Lower leg skin (tissue), 3 donors: Measurements from ENCODE around the gene SHPK.

Source experiments
- POLR2A ChIP-seq, 2 donors: fragments of 450-650 bp; IDR thresholded peaks; one replicate each; pipeline ENCODE4 v1.6.1; 2016 to 2017; ENCODE audit warnings: antibody characterized with exemption in 2 of 2, mild to moderate bottlenecking in 1 of 2, moderate library complexity in 1 of 2
- TF ChIP-seq, protein P1 (sequence below), 3 donors: fragments of 450-650 bp; IDR thresholded peaks; one replicate each; pipeline ENCODE4 v1.5.1; 2016; ENCODE audit warnings: antibody characterized with exemption in 3 of 3, mild to moderate bottlenecking in 3 of 3, moderate library complexity in 2 of 3

DNA sequence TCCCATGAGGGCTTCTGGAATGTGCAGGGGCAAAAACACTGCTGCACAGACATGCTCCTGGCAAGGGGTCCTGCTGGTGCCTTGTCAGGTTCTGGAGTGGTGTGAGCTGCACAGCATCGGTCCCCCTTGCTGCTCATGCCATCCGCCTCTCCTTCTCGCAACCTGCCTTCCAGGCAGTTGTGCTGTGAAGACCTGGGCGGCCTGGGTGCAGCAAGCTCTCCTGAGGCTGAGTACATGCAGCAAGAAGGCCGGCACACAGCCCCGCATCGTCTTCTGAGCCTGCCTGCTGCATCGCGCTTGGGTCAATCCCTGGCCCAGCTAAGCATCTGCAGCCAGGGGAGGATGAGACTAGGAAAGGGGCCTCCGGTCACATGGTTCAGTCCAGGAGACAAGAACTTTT, 26.4 kb downstream of the SHPK start:
- TF ChIP-seq, protein P1, sequence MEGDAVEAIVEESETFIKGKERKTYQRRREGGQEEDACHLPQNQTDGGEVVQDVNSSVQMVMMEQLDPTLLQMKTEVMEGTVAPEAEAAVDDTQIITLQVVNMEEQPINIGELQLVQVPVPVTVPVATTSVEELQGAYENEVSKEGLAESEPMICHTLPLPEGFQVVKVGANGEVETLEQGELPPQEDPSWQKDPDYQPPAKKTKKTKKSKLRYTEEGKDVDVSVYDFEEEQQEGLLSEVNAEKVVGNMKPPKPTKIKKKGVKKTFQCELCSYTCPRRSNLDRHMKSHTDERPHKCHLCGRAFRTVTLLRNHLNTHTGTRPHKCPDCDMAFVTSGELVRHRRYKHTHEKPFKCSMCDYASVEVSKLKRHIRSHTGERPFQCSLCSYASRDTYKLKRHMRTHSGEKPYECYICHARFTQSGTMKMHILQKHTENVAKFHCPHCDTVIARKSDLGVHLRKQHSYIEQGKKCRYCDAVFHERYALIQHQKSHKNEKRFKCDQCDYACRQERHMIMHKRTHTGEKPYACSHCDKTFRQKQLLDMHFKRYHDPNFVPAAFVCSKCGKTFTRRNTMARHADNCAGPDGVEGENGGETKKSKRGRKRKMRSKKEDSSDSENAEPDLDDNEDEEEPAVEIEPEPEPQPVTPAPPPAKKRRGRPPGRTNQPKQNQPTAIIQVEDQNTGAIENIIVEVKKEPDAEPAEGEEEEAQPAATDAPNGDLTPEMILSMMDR (IDR thresholded peaks at IDR 0.05), result no peak
- no peak for TF ChIP-seq POLR2A (IDR thresholded peaks at IDR 0.05)
